DOHH2 (cell line): Measurements from ENCODE around the gene PKD2.
"Not testable (repeated sequence)": the region's sequence is repeated elsewhere in the genome, so short reads cannot be mapped to it uniquely, and the experiment has no call there.

ENCODE experiments used
- H3F3A ChIP-seq: fragments of 200-600 bp; sonication (generic), shearing (Covaris generic); 2 replicates; pipeline ENCODE4 v1.6.0; 2016; ENCODE audit warnings: antibody characterized with exemption, mild to moderate bottlenecking; ENCODE audit not compliant: control insufficient read depth, insufficient read depth
- H3K27ac ChIP-seq: fragments of 200-600 bp; sonication (generic); 2 replicates; pipeline ENCODE4 v1.5.1; 2014; ENCODE audit warnings: low read depth, mild to moderate bottlenecking, low read length, moderate library complexity
- H3K27me3 ChIP-seq: fragments of 200-600 bp; sonication (generic); 2 replicates; pipeline ENCODE4 v1.6.1; 2014; ENCODE audit warnings: mild to moderate bottlenecking, low read length, mixed read lengths; ENCODE audit not compliant: control insufficient read depth
- H3K36me3 ChIP-seq: fragments of 200-600 bp; sonication (generic); 2 replicates; pipeline ENCODE4 v1.6.1; 2014; ENCODE audit warnings: mild to moderate bottlenecking, low read length, moderate library complexity, mixed read lengths; ENCODE audit not compliant: control insufficient read depth
- H3K4me1 ChIP-seq: fragments of 200-600 bp; sonication (generic); 2 replicates; pipeline ENCODE4 v1.6.1; 2014; ENCODE audit warnings: mild to moderate bottlenecking, low read length, mixed read lengths; ENCODE audit not compliant: control insufficient read depth
- H3K4me2 ChIP-seq: fragments of 200-600 bp; sonication (generic); 2 replicates; pipeline ENCODE4 v1.6.0; 2014; ENCODE audit warnings: mild to moderate bottlenecking, low read length, moderate library complexity
- H3K4me3 ChIP-seq: fragments of 200-600 bp; sonication (generic); 2 replicates; pipeline ENCODE4 v1.5.1; 2014; ENCODE audit warnings: mild to moderate bottlenecking, low read length, mixed read lengths
- H3K79me2 ChIP-seq: fragments of 200-600 bp; sonication (generic); 2 replicates; pipeline ENCODE4 v1.6.1; 2014; ENCODE audit warnings: mild to moderate bottlenecking, low read length, mixed read lengths; ENCODE audit not compliant: control insufficient read depth
- H3K9me2 ChIP-seq: fragments of 200-600 bp; sonication (generic); replicated peaks from 2 replicates; pipeline ENCODE4 v1.6.1; 2014; ENCODE audit warnings: mild to moderate bottlenecking, low read length, mixed read lengths; ENCODE audit not compliant: control insufficient read depth
- H3K9me3 ChIP-seq: fragments of 200-600 bp; sonication (generic); 2 replicates; pipeline ENCODE4 v1.6.1; 2014; ENCODE audit warnings: antibody characterized with exemption, low read length, mixed read lengths; ENCODE audit not compliant: control insufficient read depth, insufficient read depth
- H4K20me1 ChIP-seq: fragments of 200-600 bp; sonication (generic); 2 replicates; pipeline ENCODE4 v1.6.0; 2014; ENCODE audit warnings: low read depth, mild to moderate bottlenecking, antibody characterized with exemption, low read length, moderate library complexity; ENCODE audit not compliant: control insufficient read depth, insufficient read depth
- EZH2phosphoT487 ChIP-seq: fragments of 200-600 bp; sonication (generic); IDR thresholded peaks from 2 replicates; pipeline ENCODE4 v1.6.1; 2017; ENCODE audit warnings: borderline replicate concordance, mild to moderate bottlenecking, antibody characterized with exemption, low read length, moderate library complexity, mixed read lengths
- TF ChIP-seq, protein P1 (sequence below): fragments of 200-600 bp; sonication (generic); IDR thresholded peaks from one replicate; pipeline ENCODE4 v1.5.1; 2014; ENCODE audit warnings: antibody characterized with exemption, mild to moderate bottlenecking, low read depth, low read length; ENCODE audit not compliant: poor library complexity, severe bottlenecking

Gene PKD2

DNA sequence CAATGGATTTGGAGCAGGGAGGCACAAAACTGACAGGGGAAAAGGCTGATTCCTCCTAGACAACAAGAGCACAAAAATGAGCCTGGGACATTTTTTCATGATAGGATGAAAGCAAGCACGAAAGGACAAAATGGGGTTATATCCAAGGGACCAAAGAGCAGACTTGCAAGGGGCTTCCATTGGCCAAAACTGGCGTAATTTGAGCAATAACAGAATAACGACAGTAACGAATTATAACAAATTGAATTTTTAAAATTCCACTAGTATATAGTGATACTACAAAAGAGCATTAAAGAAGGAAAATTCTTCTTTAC, 21.6 kb upstream of the PKD2 start:
- Histone ChIP-seq H3K4me2 (no peak overlapping the region), H3K9me3 (no peaks in the 10 kb centered on the region), H3K9me2 (no peaks in the 10 kb centered on the region), H4K20me1 (no peaks in the 10 kb centered on the region), H3K36me3 (no peaks in the 10 kb centered on the region), H3K27me3 (no peaks in the 10 kb centered on the region), H3K79me2 (no peaks in the 10 kb centered on the region), H3K4me1 (no peaks in the 10 kb centered on the region), H3F3A (no peaks in the 10 kb centered on the region), H3K4me3 (no peak overlapping the region), H3K27ac (no peak overlapping the region)
- TF ChIP-seq EZH2phosphoT487 = no peak
- TF ChIP-seq, protein P1, sequence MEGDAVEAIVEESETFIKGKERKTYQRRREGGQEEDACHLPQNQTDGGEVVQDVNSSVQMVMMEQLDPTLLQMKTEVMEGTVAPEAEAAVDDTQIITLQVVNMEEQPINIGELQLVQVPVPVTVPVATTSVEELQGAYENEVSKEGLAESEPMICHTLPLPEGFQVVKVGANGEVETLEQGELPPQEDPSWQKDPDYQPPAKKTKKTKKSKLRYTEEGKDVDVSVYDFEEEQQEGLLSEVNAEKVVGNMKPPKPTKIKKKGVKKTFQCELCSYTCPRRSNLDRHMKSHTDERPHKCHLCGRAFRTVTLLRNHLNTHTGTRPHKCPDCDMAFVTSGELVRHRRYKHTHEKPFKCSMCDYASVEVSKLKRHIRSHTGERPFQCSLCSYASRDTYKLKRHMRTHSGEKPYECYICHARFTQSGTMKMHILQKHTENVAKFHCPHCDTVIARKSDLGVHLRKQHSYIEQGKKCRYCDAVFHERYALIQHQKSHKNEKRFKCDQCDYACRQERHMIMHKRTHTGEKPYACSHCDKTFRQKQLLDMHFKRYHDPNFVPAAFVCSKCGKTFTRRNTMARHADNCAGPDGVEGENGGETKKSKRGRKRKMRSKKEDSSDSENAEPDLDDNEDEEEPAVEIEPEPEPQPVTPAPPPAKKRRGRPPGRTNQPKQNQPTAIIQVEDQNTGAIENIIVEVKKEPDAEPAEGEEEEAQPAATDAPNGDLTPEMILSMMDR = no peak

DNA sequence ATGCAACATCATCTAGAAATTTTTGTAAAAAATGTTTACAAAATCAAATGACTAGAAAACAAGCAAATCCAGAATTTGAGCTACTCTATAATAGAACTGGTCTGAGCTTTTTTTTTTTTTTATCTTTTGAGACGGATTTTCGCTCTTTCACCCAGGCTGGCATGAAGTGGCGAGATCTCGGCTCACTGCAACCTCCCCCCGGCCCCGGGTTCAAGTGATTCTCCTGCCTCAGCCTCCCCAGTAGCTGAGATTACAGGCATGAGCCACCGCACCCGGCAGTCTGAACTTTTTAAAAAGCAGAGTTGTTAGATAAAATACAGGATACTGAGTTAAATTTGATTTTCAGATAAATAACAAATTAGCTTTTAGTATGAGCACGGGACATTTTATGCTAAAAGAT, 20.9 kb upstream of the PKD2 start:
- Histone ChIP-seq H4K20me1 (no peaks in the 10 kb centered on the region), H3K9me3 (no peaks in the 10 kb centered on the region), H3K79me2 (no peaks in the 10 kb centered on the region), H3K4me1 (no peaks in the 10 kb centered on the region), H3K4me3 (no peak overlapping the region), H3K9me2 (no peaks in the 10 kb centered on the region), H3K4me2 (no peak overlapping the region), H3K27me3 (no peaks in the 10 kb centered on the region), H3K36me3 (no peaks in the 10 kb centered on the region), H3F3A (no peaks in the 10 kb centered on the region), H3K27ac (no peak overlapping the region)
- no peak for TF ChIP-seq EZH2phosphoT487

DNA sequence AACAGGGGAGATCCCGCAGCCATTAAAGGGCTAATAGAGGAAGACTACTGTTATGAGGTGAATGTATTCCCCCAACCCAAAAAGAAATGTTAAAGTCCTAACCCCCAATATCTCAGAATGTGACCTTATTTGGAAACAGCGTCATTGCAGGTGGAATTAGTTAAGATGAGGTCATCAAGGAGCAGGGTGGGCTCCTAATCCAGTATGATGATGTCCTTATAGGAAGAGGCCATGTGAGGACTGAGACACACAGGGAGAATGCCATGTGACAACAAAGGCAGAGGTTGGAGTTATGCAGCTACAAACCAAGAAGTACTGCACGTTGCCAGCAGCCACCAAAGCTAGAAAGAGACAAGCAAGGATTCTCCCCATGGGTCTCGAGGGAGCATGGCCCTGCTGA, 17.7 kb upstream of the PKD2 start:
- Histone ChIP-seq H3F3A (no peaks in the 10 kb centered on the region), H3K4me3 (no peak overlapping the region), H3K79me2 (no peaks in the 10 kb centered on the region), H3K4me1 (peaks cover 5% of the 10 kb centered on the region), H3K36me3 (no peaks in the 10 kb centered on the region), H3K27me3 (no peaks in the 10 kb centered on the region), H3K27ac (no peak overlapping the region), H3K9me2 (no peaks in the 10 kb centered on the region), H4K20me1 (no peaks in the 10 kb centered on the region), H3K9me3 (no peaks in the 10 kb centered on the region), H3K4me2 (no peak overlapping the region)
- TF ChIP-seq, protein P1 = no peak

DNA sequence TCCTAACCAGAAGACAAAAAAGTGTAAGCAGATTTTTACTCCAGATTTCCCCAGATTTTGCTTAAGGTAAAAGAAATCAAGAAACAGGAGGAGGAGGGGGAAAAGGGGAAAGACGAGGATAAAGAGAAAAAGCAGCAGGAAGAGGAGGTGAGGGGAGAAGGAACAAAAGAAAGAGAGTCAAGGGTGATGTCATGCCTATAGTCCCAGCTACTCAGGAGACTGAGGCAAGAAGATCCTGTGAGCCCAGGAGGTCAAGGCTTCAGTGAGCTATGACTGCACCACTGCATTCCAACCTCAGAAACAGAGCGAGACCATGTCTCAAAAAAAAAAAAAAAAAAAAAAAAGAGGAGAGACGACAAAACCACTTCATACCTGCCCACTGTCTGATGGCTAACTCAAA, 12.0 kb upstream of the PKD2 start:
- Histone ChIP-seq H3K4me1 (peaks cover 5% of the 10 kb centered on the region), H3K27ac (no peak overlapping the region), H3K9me3 (no peaks in the 10 kb centered on the region), H3K79me2 (no peaks in the 10 kb centered on the region), H3K9me2 (no peaks in the 10 kb centered on the region), H3F3A (no peaks in the 10 kb centered on the region), H3K4me2 (no peak overlapping the region), H3K4me3 (no peak overlapping the region), H4K20me1 (no peaks in the 10 kb centered on the region), H3K27me3 (peaks cover 3% of the 10 kb centered on the region; the same call in 1 of the 2 replicates), H3K36me3 (no peaks in the 10 kb centered on the region)
- TF ChIP-seq, protein P1 = no peak
- TF ChIP-seq EZH2phosphoT487 = no peak

DNA sequence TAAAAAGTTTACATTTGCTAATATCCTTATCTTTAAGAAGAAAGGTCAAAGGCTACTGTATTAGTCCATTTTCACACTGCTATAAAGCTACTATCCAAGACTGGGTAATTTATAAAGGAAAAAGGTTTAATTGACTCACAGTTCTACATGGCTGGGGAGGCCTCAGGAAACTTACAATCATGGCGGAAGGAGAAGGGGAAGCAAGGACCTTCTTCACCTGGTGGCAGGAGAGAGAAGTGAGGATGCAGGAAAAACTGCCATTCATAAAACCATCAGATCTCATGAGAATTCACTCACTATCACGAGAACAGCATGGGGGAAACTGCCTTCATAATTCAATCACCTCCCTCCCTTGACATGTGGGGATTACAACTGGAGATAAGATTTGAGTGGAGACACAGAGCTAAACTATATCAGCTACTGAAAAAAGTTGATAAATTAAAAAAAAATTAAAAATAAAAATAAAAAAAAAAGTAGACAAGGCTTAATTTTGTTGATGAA, 8.2 kb upstream of the PKD2 start:
- H3F3A ChIP-seq, H3K27me3 ChIP-seq, H3K36me3 ChIP-seq, H3K4me1 ChIP-seq, H3K4me2 ChIP-seq, H3K9me2 ChIP-seq, H4K20me1 ChIP-seq, H3K79me2 ChIP-seq, H3K4me3 ChIP-seq, H3K27ac ChIP-seq, H3K9me3 ChIP-seq: not testable (repeated sequence)
